Loucy (cell line): ENCODE data around the gene PRKD2.
A peak's percentile ranks its signal among the peaks of the same experiment; 100 is the strongest.

Source experiments
- H2AFZ ChIP-seq: fragments of 200-600 bp; sonication (generic); 2 replicates; pipeline ENCODE4 v1.6.0; 2016; ENCODE audit warnings: antibody characterized with exemption, mild to moderate bottlenecking, low read length, moderate library complexity
- H3F3A ChIP-seq: fragments of 200-600 bp; 2 replicates; pipeline ENCODE4 v1.6.0; 2016; ENCODE audit warnings: antibody characterized with exemption, low read depth, mild to moderate bottlenecking
- H3K27me3 ChIP-seq: fragments of 200-600 bp; sonication (generic); 2 replicates; pipeline ENCODE4 v1.6.1; 2014; ENCODE audit warnings: low read length, mild to moderate bottlenecking; ENCODE audit not compliant: insufficient read depth, poor library complexity, severe bottlenecking
- H3K36me3 ChIP-seq: fragments of 200-600 bp; sonication (generic); 2 replicates; pipeline ENCODE4 v1.6.1; 2016; ENCODE audit warnings: low read length; ENCODE audit not compliant: insufficient read depth
- H3K4me1 ChIP-seq: fragments of 200-600 bp; sonication (generic); 2 replicates; pipeline ENCODE4 v1.5.1; 2014; ENCODE audit warnings: low read length, mild to moderate bottlenecking; ENCODE audit not compliant: insufficient read depth, poor library complexity, severe bottlenecking
- H3K4me2 ChIP-seq: fragments of 200-600 bp; sonication (generic); 2 replicates; pipeline ENCODE4 v1.6.0; 2014; ENCODE audit warnings: antibody characterized with exemption, low read length, low read depth, mild to moderate bottlenecking; ENCODE audit not compliant: poor library complexity, severe bottlenecking
- H3K4me3 ChIP-seq: fragments of 200-600 bp; sonication (generic); 2 replicates; pipeline ENCODE4 v1.5.1; 2014; ENCODE audit warnings: low read length, mild to moderate bottlenecking, mixed read lengths; ENCODE audit not compliant: poor library complexity, severe bottlenecking
- H3K79me2 ChIP-seq: fragments of 200-600 bp; sonication (generic); 2 replicates; pipeline ENCODE4 v1.6.1; 2014; ENCODE audit warnings: low read length; ENCODE audit not compliant: insufficient read depth
- H3K9ac ChIP-seq: fragments of 200-600 bp; sonication (generic); 2 replicates; pipeline ENCODE4 v1.6.0; 2014; ENCODE audit warnings: mild to moderate bottlenecking, low read depth, low read length, moderate library complexity; ENCODE audit not compliant: poor library complexity, severe bottlenecking
- H3K9me2 ChIP-seq: fragments of 200-600 bp; sonication (generic); replicated peaks from 2 replicates; pipeline ENCODE4 v1.6.1; 2016; ENCODE audit warnings: low read depth, low read length, mixed read lengths
- H3K9me3 ChIP-seq: fragments of 200-600 bp; sonication (generic); 2 replicates; pipeline ENCODE4 v1.6.1; 2014; ENCODE audit warnings: mild to moderate bottlenecking, antibody characterized with exemption, low read length, low read depth; ENCODE audit not compliant: insufficient read depth
- H4K20me1 ChIP-seq: fragments of 200-600 bp; sonication (generic); 2 replicates; pipeline ENCODE4 v1.6.0; 2014; ENCODE audit warnings: antibody characterized with exemption, low read length, mild to moderate bottlenecking; ENCODE audit not compliant: insufficient read depth, poor library complexity, severe bottlenecking
- EZH2phosphoT487 ChIP-seq: fragments of 200-600 bp; IDR thresholded peaks from 2 replicates; pipeline ENCODE4 v1.6.1; 2018; ENCODE audit warnings: antibody characterized with exemption, mild to moderate bottlenecking, moderate library complexity, borderline replicate concordance
- TF ChIP-seq, protein P1 (sequence below): fragments of 200-600 bp; sonication (generic); conservative IDR thresholded peaks from 2 replicates; pipeline ENCODE4 v1.5.1; 2014; ENCODE audit warnings: mild to moderate bottlenecking, antibody characterized with exemption, low read length

The PRKD2 gene

GRCh38 chr19:46717034-46717715, at the start of gene PRKD2:
Gene PRKD2 (minus strand): TSS chr19:46717114. CDS start chr19:46716370, 744 bp downstream.
- Histone ChIP-seq H3K36me3 (peaks cover 27% of the 10 kb centered on the region; the same call in 1 of the 2 replicates), H4K20me1 (peaks cover 26% of the 10 kb centered on the region), H3K4me1 (peaks cover 63% of the 10 kb centered on the region), H3K9me3 (no peaks in the 10 kb centered on the region), H3K79me2 (peaks cover 49% of the 10 kb centered on the region), H3F3A (peaks cover 16% of the 10 kb centered on the region), H3K4me3 (peak within 1 kb of the TSS; percentile 85), H3K27me3 (peaks cover 8% of the 10 kb centered on the region), H3K4me2 (peak within 1 kb of the TSS; percentile 100), H3K9me2 (no peaks in the 10 kb centered on the region), H2AFZ (peak within 1 kb of the TSS; percentile 50), H3K9ac (peak within 1 kb of the TSS; percentile 100)
- TF ChIP-seq EZH2phosphoT487: no peak
- TF ChIP-seq, protein P1, sequence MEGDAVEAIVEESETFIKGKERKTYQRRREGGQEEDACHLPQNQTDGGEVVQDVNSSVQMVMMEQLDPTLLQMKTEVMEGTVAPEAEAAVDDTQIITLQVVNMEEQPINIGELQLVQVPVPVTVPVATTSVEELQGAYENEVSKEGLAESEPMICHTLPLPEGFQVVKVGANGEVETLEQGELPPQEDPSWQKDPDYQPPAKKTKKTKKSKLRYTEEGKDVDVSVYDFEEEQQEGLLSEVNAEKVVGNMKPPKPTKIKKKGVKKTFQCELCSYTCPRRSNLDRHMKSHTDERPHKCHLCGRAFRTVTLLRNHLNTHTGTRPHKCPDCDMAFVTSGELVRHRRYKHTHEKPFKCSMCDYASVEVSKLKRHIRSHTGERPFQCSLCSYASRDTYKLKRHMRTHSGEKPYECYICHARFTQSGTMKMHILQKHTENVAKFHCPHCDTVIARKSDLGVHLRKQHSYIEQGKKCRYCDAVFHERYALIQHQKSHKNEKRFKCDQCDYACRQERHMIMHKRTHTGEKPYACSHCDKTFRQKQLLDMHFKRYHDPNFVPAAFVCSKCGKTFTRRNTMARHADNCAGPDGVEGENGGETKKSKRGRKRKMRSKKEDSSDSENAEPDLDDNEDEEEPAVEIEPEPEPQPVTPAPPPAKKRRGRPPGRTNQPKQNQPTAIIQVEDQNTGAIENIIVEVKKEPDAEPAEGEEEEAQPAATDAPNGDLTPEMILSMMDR: no peak

DNA sequence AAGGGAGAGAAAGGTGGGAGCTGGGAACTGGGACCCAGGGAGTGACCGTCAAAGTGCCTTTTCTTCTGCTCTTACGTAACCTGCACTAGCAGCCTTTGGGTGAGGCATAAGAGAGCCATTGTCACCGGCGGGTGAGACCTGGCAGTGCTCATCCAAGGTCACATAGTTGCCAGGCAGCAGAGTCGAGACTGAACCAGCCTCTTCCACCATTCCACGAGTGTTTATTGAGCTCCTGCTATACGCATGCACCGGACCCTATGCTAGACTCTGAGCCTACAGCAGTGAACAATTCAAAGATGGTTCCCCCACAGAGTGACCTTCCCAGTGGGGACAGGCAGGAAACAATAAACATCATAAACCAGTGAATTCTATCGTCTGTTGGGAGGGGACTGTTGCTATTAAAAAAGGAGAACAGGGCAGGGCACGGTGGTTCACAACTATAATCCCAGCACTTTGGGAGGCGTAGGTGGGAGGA, 47.9 kb upstream of the PRKD2 start:
- H3K9ac ChIP-seq: no peak overlapping the region
- H3K79me2 ChIP-seq: no peaks in the 10 kb centered on the region
- H3K27me3 ChIP-seq: no peaks in the 10 kb centered on the region
- no peaks in the 10 kb centered on the region for H3K36me3 ChIP-seq
- H3K4me1 ChIP-seq: peaks cover 12% of the 10 kb centered on the region
- H3F3A ChIP-seq: no peaks in the 10 kb centered on the region
- no peaks in the 10 kb centered on the region for H3K9me2 ChIP-seq
- no peak overlapping the region for H2AFZ ChIP-seq
- no peak overlapping the region for H3K4me3 ChIP-seq
- H3K4me2 ChIP-seq: peak overlapping the region; percentile 8
- TF ChIP-seq EZH2phosphoT487: no peak
- TF ChIP-seq, protein P1: no peak
- H4K20me1 ChIP-seq: no peaks in the 10 kb centered on the region
- no peaks in the 10 kb centered on the region for H3K9me3 ChIP-seq

GRCh38 chr19:46762245-46762890, 45.5 kb upstream of the PRKD2 start:
- no peaks in the 10 kb centered on the region for H4K20me1 ChIP-seq
- no peaks in the 10 kb centered on the region for H3K27me3 ChIP-seq
- no peak overlapping the region for H3K4me3 ChIP-seq
- H3F3A ChIP-seq: no peaks in the 10 kb centered on the region
- no peak overlapping the region for H3K4me2 ChIP-seq
- H3K9ac ChIP-seq: no peak overlapping the region
- H3K79me2 ChIP-seq: no peaks in the 10 kb centered on the region
- TF ChIP-seq, protein P1: no peak
- no peak for TF ChIP-seq EZH2phosphoT487
- no peaks in the 10 kb centered on the region for H3K9me2 ChIP-seq
- H3K9me3 ChIP-seq: no peaks in the 10 kb centered on the region
- H3K36me3 ChIP-seq: no peaks in the 10 kb centered on the region
- H2AFZ ChIP-seq: no peak overlapping the region
- peaks cover 12% of the 10 kb centered on the region for H3K4me1 ChIP-seq
